ENCODE measurements around the gene TRIP4. TPM values are rescaled to one million over a fixed set of nuclear protein-coding genes. Genes with fewer than 3 reads are reported as not detected.

TRIP4 gene
- total and polyA plus RNA-seq, 2 of the 8 experiments (the other 6 are each of a cell fraction or from before 2014, with no cell fraction given), result 6.2 to 18.9 TPM

DNA sequence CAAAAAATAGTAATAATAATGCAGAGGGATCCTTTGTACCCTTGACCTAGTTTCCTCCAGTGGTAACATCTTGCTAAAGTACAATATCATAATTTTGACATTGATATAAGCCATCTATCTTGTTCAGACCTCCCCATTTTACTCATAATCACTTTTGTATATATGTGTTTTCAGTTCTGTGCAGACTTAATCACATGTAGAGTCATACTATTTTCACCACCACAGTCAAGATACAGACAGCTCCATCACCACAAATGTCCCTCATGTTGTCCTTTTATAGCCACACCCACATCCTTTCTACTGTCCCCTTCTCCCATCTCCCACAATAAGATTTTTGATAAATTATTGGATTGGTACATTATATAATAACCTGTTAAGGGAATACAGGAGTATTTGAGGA lies 98.2 kb downstream of the TRIP4 start:
- H3K56ac ChIP-seq (replicated peaks; ENCODE audit: insufficient read length, low read depth, low read length), result no peak overlapping the region
- TF ChIP-seq SP2 (IDR thresholded peaks at IDR 0.05; ENCODE audit: low read length) (no peak), RFX5 (IDR thresholded peaks at IDR 0.05; ENCODE audit: borderline replicate concordance, low read depth, low read length) (no peak), JUND (IDR thresholded peaks at IDR 0.05; ENCODE audit: low read length) (no peak), ASH2L (IDR thresholded peaks at IDR 0.05; ENCODE audit: low read length) (no peak), RNF2 (IDR thresholded peaks at IDR 0.05; ENCODE audit: borderline replicate concordance, low read depth, low read length, missing control alignments, poor library complexity, severe bottlenecking) (no peak), CBX8 (IDR thresholded peaks at IDR 0.05; ENCODE audit: borderline replicate concordance, low read depth, low read length) (no peak), EZH2 (IDR thresholded peaks at IDR 0.05; ENCODE audit: low read depth, low read length, severe bottlenecking) (no peak), EP300 (IDR thresholded peaks at IDR 0.05; ENCODE audit: borderline replicate concordance in 1 of 2, low read depth in 2 of 2, low read length in 2 of 2) (no peak), TEAD4 (IDR thresholded peaks at IDR 0.05; ENCODE audit: low read depth, low read length) (no peak), BCL11A (IDR thresholded peaks at IDR 0.05; ENCODE audit: low read depth in 2 of 2, low read length in 2 of 2) (no peak), SRF (IDR thresholded peaks at IDR 0.05; ENCODE audit: low read depth, low read length) (no peak), RBBP5 (IDR thresholded peaks at IDR 0.05; ENCODE audit: borderline replicate concordance, low read depth, low read length) (no peak), CEBPB (IDR thresholded peaks at IDR 0.05; ENCODE audit: low read depth, low read length) (no peak), CHD2 (IDR thresholded peaks at IDR 0.05; ENCODE audit: low read length) (no peak), GABPA (IDR thresholded peaks at IDR 0.05; ENCODE audit: borderline replicate concordance, insufficient read depth, low read length) (no peak)

More for the DNA sequence above, 98.2 kb downstream of the TRIP4 start:
- Histone ChIP-seq H4K8ac (ENCODE audit: extremely low read depth, insufficient read depth, low read length) (no peak overlapping the region), H2BK120ac (replicated peaks; ENCODE audit: low read depth, low read length) (no peak overlapping the region), H2BK15ac (ENCODE audit: low read length) (no peak overlapping the region), H3K27me3 (replicated peaks in 1 of 4; ENCODE audit: control insufficient read depth in 3 of 4, extremely low read depth in 1 of 4, insufficient read depth in 3 of 4, low read length in 3 of 4) (no peaks in the 10 kb centered on the region), H3K4ac (replicated peaks; ENCODE audit: insufficient read length, low read depth, low read length) (no peak overlapping the region), H2AFZ (ENCODE audit: low read length) (no peak overlapping the region), H4K20me1 (replicated peaks in 1 of 2; ENCODE audit: control insufficient read depth in 1 of 2, insufficient read depth in 2 of 2, low read length in 2 of 2) (peaks cover 2 to 8% of the 10 kb centered on the region in 2 experiments), H4K5ac (ENCODE audit: insufficient read length, low read depth, low read length) (no peak overlapping the region), H2BK5ac (ENCODE audit: low read depth, low read length) (no peak overlapping the region), H3K4me1 (replicated peaks in 1 of 4; ENCODE audit: control insufficient read depth in 3 of 4, insufficient read depth in 4 of 4, low read length in 3 of 4) (peaks cover 0 to 2% (median 0%) of the 10 kb centered on the region in 4 experiments; a peak in 1 of 7 replicates), H2AK5ac (ENCODE audit: low read depth, low read length) (no peak overlapping the region), H3K9ac (replicated peaks in 1 of 4; ENCODE audit: extremely low read depth in 1 of 4, low read depth in 3 of 4, low read length in 3 of 4) (no peak overlapping the region), H3K36me3 (ENCODE audit: control insufficient read depth in 2 of 4, insufficient read depth in 4 of 4, low read length in 3 of 4) (no peaks in the 10 kb centered on the region), H3K79me1 (ENCODE audit: low read depth, low read length) (no peaks in the 10 kb centered on the region; the same call in 1 of the 2 replicates), H2BK12ac (ENCODE audit: low read depth, low read length) (no peak overlapping the region), H3K23ac (ENCODE audit: insufficient read length) (no peak overlapping the region), H4K91ac (replicated peaks; ENCODE audit: insufficient read length, low read length) (no peak overlapping the region), H3K23me2 (ENCODE audit: low read depth, low read length) (no peaks in the 10 kb centered on the region), H3K9me3 (ENCODE audit: insufficient read depth in 2 of 2, low read depth in 1 of 2, low read length in 1 of 2) (no peaks in the 10 kb centered on the region), H3K14ac (ENCODE audit: insufficient read length) (no peak overlapping the region), H3K27ac (ENCODE audit: low read depth, low read length) (no peak overlapping the region), H3K4me3 (ENCODE audit: extremely low read depth in 1 of 4, insufficient read depth in 2 of 4, low read depth in 3 of 4, low read length in 4 of 4) (no peak overlapping the region), H3K79me2 (ENCODE audit: control insufficient read depth in 1 of 2, insufficient read depth in 2 of 2, low read length in 2 of 2) (peaks cover 0 to 42% of the 10 kb centered on the region in 2 experiments; a peak in 2 of 4 replicates), H2BK20ac (ENCODE audit: low read length) (no peak overlapping the region), H3K18ac (ENCODE audit: extremely low read depth, low read length) (no peak overlapping the region), H3K4me2 (ENCODE audit: insufficient read depth in 1 of 2, low read depth in 2 of 2, low read length in 2 of 2) (no peak overlapping the region)
- DNase-seq (ENCODE audit: low read depth in 1 of 2, low spot score in 2 of 2), result no peak
- no peak for FAIRE-seq
- ChIA-PET POLR2A (ENCODE audit: partially characterized antibody) (interaction anchor here (1.0 kb wide), 1 partner anchor 25 kb away, joined by 5 read pairs; no protein-coding TSS in a partner anchor), CTCF (ENCODE audit: partially characterized antibody) (no interaction called here)
